ENCODE results near the gene EPB41L5. TPM values are rescaled to one million over a fixed set of nuclear protein-coding genes. Genes with fewer than 3 reads are reported as not detected.

The EPB41L5 gene
- total and polyA plus RNA-seq, 4 donors: 19.7 to 88.4 (median 30.3) TPM

DNA sequence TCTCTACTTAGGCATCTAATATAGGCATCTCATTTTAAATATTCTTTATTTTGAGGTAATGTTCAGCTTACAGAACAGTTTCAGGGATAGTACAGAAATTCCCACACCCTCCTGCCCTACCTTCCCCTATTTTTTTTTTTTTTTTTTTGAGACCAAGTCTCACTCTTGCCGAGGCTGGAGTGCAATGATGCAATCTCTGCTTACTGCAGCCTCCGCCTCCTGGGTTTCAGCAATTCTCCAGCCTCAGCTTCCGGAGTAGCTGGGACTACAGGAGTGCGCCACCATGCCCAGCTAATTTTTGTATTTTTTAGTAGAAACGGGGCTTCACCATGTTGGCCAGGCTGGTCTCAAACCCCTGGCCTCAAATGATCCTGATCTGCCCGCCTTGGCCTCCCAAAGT, 97.6 kb downstream of the EPB41L5 start:
- TF ChIP-seq, protein P1, sequence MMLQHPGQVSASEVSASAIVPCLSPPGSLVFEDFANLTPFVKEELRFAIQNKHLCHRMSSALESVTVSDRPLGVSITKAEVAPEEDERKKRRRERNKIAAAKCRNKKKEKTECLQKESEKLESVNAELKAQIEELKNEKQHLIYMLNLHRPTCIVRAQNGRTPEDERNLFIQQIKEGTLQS (IDR thresholded peaks at IDR 0.05): peak; percentile 69
- no peak for TF ChIP-seq HNF4A (conservative IDR thresholded peaks at IDR 0.05)
- TF ChIP-seq RAD21 (IDR thresholded peaks at IDR 0.05): no peak
- TF ChIP-seq HNF4G (IDR thresholded peaks at IDR 0.05): no peak
- TF ChIP-seq, protein P2, sequence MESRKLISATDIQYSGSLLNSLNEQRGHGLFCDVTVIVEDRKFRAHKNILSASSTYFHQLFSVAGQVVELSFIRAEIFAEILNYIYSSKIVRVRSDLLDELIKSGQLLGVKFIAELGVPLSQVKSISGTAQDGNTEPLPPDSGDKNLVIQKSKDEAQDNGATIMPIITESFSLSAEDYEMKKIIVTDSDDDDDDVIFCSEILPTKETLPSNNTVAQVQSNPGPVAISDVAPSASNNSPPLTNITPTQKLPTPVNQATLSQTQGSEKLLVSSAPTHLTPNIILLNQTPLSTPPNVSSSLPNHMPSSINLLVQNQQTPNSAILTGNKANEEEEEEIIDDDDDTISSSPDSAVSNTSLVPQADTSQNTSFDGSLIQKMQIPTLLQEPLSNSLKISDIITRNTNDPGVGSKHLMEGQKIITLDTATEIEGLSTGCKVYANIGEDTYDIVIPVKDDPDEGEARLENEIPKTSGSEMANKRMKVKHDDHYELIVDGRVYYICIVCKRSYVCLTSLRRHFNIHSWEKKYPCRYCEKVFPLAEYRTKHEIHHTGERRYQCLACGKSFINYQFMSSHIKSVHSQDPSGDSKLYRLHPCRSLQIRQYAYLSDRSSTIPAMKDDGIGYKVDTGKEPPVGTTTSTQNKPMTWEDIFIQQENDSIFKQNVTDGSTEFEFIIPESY (IDR thresholded peaks at IDR 0.05): no peak
- TF ChIP-seq, protein P3, sequence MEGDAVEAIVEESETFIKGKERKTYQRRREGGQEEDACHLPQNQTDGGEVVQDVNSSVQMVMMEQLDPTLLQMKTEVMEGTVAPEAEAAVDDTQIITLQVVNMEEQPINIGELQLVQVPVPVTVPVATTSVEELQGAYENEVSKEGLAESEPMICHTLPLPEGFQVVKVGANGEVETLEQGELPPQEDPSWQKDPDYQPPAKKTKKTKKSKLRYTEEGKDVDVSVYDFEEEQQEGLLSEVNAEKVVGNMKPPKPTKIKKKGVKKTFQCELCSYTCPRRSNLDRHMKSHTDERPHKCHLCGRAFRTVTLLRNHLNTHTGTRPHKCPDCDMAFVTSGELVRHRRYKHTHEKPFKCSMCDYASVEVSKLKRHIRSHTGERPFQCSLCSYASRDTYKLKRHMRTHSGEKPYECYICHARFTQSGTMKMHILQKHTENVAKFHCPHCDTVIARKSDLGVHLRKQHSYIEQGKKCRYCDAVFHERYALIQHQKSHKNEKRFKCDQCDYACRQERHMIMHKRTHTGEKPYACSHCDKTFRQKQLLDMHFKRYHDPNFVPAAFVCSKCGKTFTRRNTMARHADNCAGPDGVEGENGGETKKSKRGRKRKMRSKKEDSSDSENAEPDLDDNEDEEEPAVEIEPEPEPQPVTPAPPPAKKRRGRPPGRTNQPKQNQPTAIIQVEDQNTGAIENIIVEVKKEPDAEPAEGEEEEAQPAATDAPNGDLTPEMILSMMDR (IDR thresholded peaks at IDR 0.05; ENCODE audit: low read depth, low read length, missing input control): no peak
- no peak for TF ChIP-seq YY1 (IDR thresholded peaks at IDR 0.05)
- WGBS: 71% methylated on average over 6 of the region's 6 CpGs
- peaks cover 4 to 12% (median 6%) of the 10 kb centered on the region in 4 donors for H3K4me1 ChIP-seq (ENCODE audit: control insufficient read depth in 4 of 4, insufficient read depth in 4 of 4, low read length in 3 of 4)
- no peak overlapping the region for H3K4me3 ChIP-seq (ENCODE audit: low read depth in 1 of 3, low read length in 3 of 3)
- H3K27ac ChIP-seq (ENCODE audit: low read depth in 1 of 2, low read length in 2 of 2): no peak overlapping the region
- H3K36me3 ChIP-seq (ENCODE audit: control insufficient read depth in 4 of 4, insufficient read depth in 3 of 4, low read depth in 1 of 4, low read length in 3 of 4): peaks cover 0 to 5% (median under 1%) of the 10 kb centered on the region in 4 donors
- H3K9me3 ChIP-seq (ENCODE audit: control insufficient read depth in 4 of 4, low read length in 3 of 4): no peaks in the 10 kb centered on the region
- H3K9ac ChIP-seq (ENCODE audit: low read depth in 1 of 2, low read length in 2 of 2): no peak overlapping the region
- H3K27me3 ChIP-seq (ENCODE audit: control insufficient read depth in 4 of 4, insufficient read depth in 4 of 4, low read length in 3 of 4): no peaks in the 10 kb centered on the region
- no peak for DNase-seq (ENCODE audit: low spot score)

DNA sequence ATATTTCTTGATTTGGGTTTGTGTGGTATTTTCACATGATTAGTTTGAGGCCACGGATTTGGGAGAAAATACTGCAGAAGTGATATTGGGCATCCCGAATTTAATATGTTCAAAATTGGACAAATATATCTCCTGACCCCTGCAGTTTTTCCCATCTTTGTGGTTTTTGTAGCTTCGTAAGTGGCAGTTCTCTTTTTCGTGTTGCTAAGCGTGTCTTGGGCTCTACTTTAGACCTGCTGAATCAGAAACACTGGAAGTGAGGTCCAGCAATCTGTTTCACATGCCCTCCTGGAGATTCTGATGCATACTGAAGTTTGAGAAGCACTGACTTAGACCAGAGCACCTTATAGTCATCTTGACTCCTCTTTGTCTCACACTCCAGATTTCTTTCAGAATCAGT, 98.3 kb downstream of the EPB41L5 start:
- TF ChIP-seq RAD21 (IDR thresholded peaks at IDR 0.05) (no peak), HNF4G (IDR thresholded peaks at IDR 0.05) (no peak)
- TF ChIP-seq, protein P2 (IDR thresholded peaks at IDR 0.05): no peak
- TF ChIP-seq, protein P1 (IDR thresholded peaks at IDR 0.05): no peak
- Histone ChIP-seq H3K9me3 (ENCODE audit: control insufficient read depth in 4 of 4, low read length in 3 of 4) (no peaks in the 10 kb centered on the region), H3K4me3 (ENCODE audit: low read depth in 1 of 3, low read length in 3 of 3) (no peak overlapping the region), H3K4me1 (ENCODE audit: control insufficient read depth in 4 of 4, insufficient read depth in 4 of 4, low read length in 3 of 4) (peaks cover 4 to 12% (median 6%) of the 10 kb centered on the region in 4 donors), H3K27ac (ENCODE audit: low read depth in 1 of 2, low read length in 2 of 2) (no peak overlapping the region), H3K27me3 (ENCODE audit: control insufficient read depth in 4 of 4, insufficient read depth in 4 of 4, low read length in 3 of 4) (no peaks in the 10 kb centered on the region), H3K36me3 (ENCODE audit: control insufficient read depth in 4 of 4, insufficient read depth in 3 of 4, low read depth in 1 of 4, low read length in 3 of 4) (no peaks in the 10 kb centered on the region), H3K9ac (ENCODE audit: low read depth in 1 of 2, low read length in 2 of 2) (no peak overlapping the region)
- no peak for DNase-seq (ENCODE audit: low spot score)
- WGBS: 92% methylated on average over 5 of the region's 5 CpGs

DNA sequence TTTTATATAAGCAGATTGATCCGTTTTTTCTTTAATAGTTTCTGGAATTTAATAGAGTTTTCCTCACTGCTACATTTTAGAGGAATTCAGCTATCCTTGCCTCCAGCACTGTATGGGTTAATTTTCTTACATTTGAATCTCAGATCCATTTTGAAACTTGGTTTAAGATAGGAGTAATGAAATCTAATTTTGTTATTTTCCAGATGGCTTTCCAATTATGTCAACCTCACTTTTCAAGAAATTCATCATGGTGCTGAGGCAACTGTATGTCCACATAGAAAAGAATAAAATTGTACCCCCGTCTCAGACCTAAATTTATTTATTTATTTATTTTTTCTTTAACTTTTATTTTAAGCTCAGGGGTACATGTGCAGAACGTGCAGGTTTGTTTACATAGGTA, 105.1 kb downstream of the EPB41L5 start:
- no peak overlapping the region for H3K27ac ChIP-seq (ENCODE audit: low read depth in 1 of 2, low read length in 2 of 2)
- no peak overlapping the region for H3K9ac ChIP-seq (ENCODE audit: low read depth in 1 of 2, low read length in 2 of 2)
- WGBS: 88% methylated on average over 3 of the region's 3 CpGs
- H3K9me3 ChIP-seq (ENCODE audit: control insufficient read depth in 4 of 4, low read length in 3 of 4): no peaks in the 10 kb centered on the region
- H3K36me3 ChIP-seq (ENCODE audit: control insufficient read depth in 4 of 4, insufficient read depth in 3 of 4, low read depth in 1 of 4, low read length in 3 of 4): peaks cover 0 to 11% (median under 1%) of the 10 kb centered on the region in 4 donors
- H3K27me3 ChIP-seq (ENCODE audit: control insufficient read depth in 4 of 4, insufficient read depth in 4 of 4, low read length in 3 of 4): no peaks in the 10 kb centered on the region
- no peak for DNase-seq (ENCODE audit: low spot score)
- no peak overlapping the region for H3K4me3 ChIP-seq (ENCODE audit: low read depth in 1 of 3, low read length in 3 of 3)
- no peaks in the 10 kb centered on the region for H3K4me1 ChIP-seq (ENCODE audit: control insufficient read depth in 4 of 4, insufficient read depth in 4 of 4, low read length in 3 of 4)
- TF ChIP-seq EGR1 (IDR thresholded peaks at IDR 0.05; ENCODE audit: low read depth in 2 of 2) (no peak), TAF1 (conservative IDR thresholded peaks at IDR 0.05) (no peak), SP1 (IDR thresholded peaks at IDR 0.05) (no peak), RXRA (IDR thresholded peaks at IDR 0.05) (no peak), HNF4G (IDR thresholded peaks at IDR 0.05) (no peak), NR2F2 (IDR thresholded peaks at IDR 0.05) (no peak), JUND (IDR thresholded peaks at IDR 0.05) (no peak)
- TF ChIP-seq, protein P2 (IDR thresholded peaks at IDR 0.05): no peak
- TF ChIP-seq, protein P1 (IDR thresholded peaks at IDR 0.05): no peak
- TF ChIP-seq, protein P4, sequence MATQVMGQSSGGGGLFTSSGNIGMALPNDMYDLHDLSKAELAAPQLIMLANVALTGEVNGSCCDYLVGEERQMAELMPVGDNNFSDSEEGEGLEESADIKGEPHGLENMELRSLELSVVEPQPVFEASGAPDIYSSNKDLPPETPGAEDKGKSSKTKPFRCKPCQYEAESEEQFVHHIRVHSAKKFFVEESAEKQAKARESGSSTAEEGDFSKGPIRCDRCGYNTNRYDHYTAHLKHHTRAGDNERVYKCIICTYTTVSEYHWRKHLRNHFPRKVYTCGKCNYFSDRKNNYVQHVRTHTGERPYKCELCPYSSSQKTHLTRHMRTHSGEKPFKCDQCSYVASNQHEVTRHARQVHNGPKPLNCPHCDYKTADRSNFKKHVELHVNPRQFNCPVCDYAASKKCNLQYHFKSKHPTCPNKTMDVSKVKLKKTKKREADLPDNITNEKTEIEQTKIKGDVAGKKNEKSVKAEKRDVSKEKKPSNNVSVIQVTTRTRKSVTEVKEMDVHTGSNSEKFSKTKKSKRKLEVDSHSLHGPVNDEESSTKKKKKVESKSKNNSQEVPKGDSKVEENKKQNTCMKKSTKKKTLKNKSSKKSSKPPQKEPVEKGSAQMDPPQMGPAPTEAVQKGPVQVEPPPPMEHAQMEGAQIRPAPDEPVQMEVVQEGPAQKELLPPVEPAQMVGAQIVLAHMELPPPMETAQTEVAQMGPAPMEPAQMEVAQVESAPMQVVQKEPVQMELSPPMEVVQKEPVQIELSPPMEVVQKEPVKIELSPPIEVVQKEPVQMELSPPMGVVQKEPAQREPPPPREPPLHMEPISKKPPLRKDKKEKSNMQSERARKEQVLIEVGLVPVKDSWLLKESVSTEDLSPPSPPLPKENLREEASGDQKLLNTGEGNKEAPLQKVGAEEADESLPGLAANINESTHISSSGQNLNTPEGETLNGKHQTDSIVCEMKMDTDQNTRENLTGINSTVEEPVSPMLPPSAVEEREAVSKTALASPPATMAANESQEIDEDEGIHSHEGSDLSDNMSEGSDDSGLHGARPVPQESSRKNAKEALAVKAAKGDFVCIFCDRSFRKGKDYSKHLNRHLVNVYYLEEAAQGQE (IDR thresholded peaks at IDR 0.05): no peak

Measured in liver (tissue), 9 donors.